ENCODE measurements around the gene CRTC3.

CRTC3 gene

DNA sequence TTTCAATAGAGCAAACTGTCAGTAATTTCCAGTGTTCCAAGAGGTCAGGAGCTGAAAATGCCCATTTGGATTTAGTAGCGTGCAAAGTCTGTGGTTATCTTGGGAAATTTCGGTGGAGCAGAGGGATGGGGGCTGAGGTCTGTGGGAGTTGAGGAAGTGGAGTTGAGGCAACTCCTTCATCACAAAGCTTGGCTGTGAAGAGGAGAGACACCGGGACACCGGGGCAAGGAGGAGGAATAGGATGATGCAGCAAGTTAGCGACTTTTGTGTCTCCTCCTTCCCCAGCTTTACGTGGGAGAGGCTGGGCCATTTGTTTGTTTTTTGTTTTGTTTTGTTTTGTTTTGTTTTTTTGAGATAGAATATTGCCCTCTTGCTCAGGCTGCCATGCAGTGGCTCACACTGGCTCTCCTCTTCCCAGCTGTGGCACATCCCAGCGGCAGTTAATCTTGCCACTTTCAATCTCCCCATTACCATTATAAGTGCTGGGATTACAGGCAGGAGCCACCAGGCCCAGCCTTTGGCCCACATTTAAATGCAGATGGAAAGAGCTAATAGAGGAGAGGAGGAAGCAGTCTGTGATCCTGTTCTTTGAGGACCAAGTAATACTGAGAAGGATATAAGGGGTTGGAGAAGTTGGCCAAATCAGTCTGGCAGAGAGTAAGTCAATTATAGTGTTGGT is 47.1 kb downstream of the CRTC3 start:
- TF ChIP-seq NFRKB (IDR thresholded peaks at IDR 0.05) (no peak), L3MBTL2 (conservative IDR thresholded peaks at IDR 0.05) (no peak), CTBP1 (IDR thresholded peaks at IDR 0.05; ENCODE audit: borderline replicate concordance) (no peak)
- POLR2A ChIA-PET: no interaction called here
- DNase-seq (ENCODE audit: extremely low spot score): no peak
- CTCF ChIA-PET: interaction anchor here (0.7 kb wide), 1 partner anchor 12 kb away, joined by 3 read pairs; no protein-coding TSS in a partner anchor

DNA sequence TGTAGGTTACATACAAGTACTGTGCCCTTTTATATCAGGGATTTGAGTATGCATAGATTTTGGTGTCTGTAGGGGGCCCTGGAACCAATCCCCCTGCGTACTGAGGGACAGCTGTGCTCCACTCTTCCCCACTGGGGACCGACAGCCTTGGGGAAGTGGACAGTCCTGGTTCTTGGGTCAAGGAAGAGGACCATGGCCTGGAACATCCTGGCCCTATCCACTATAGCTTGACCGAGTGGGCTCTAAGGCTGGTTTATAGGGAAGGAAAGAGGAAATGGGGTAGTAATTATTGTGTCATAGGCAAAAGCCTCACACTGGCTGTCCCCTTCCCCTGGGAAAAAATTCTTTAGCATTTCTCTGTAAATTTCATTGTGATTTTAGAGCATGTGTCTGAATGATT is 49.5 kb downstream of the CRTC3 start:
- DNase-seq (ENCODE audit: extremely low spot score): no peak
- no peak for TF ChIP-seq ARNT (IDR thresholded peaks at IDR 0.05)
- no peak for TF ChIP-seq TARDBP (IDR thresholded peaks at IDR 0.05)
- no peak for TF ChIP-seq CTBP1 (IDR thresholded peaks at IDR 0.05; ENCODE audit: borderline replicate concordance)
- TF ChIP-seq FOXA1 (IDR thresholded peaks at IDR 0.05): no peak
- no peak for TF ChIP-seq ZNF384 (IDR thresholded peaks at IDR 0.05)
- no peak for TF ChIP-seq FOXM1 (IDR thresholded peaks at IDR 0.05; ENCODE audit: borderline replicate concordance)
- no peak for TF ChIP-seq SP1 (IDR thresholded peaks at IDR 0.05)
- TF ChIP-seq L3MBTL2 (conservative IDR thresholded peaks at IDR 0.05): no peak
- no peak for TF ChIP-seq LEF1 (IDR thresholded peaks at IDR 0.05; ENCODE audit: borderline replicate concordance)
- TF ChIP-seq ELF4 (IDR thresholded peaks at IDR 0.05): no peak
- TF ChIP-seq, protein P1, sequence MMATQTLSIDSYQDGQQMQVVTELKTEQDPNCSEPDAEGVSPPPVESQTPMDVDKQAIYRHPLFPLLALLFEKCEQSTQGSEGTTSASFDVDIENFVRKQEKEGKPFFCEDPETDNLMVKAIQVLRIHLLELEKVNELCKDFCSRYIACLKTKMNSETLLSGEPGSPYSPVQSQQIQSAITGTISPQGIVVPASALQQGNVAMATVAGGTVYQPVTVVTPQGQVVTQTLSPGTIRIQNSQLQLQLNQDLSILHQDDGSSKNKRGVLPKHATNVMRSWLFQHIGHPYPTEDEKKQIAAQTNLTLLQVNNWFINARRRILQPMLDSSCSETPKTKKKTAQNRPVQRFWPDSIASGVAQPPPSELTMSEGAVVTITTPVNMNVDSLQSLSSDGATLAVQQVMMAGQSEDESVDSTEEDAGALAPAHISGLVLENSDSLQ (IDR thresholded peaks at IDR 0.05): no peak
- ChIA-PET CTCF (no interaction called here), POLR2A (no interaction called here)

DNA sequence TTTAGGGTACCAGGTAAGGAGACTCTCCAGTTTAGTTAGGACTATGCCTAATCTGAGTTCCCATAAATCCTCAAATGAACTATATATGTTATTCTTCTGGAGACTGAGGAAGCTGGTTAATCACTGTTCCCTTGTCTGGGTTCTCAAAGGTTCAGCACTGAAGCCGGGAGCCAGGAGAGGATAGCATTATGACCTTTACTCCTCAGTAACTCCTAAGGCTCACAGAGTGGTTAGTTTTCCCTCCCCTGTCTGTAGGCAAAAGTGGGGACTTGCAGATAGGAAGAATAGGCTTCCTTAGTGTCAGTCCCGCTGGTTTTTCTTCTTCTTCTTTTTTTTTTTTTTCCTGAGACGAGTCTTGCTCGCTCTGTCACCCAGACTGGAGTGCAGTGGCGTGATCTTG is 50.4 kb downstream of the CRTC3 start:
- POLR2A ChIA-PET: no interaction called here
- TF ChIP-seq ZNF384 (IDR thresholded peaks at IDR 0.05) (no peak), NFRKB (IDR thresholded peaks at IDR 0.05) (no peak), FOXK2 (IDR thresholded peaks at IDR 0.05) (no peak), ELF4 (IDR thresholded peaks at IDR 0.05) (no peak), SUZ12 (IDR thresholded peaks at IDR 0.05) (no peak), ARNT (IDR thresholded peaks at IDR 0.05) (no peak), SP1 (IDR thresholded peaks at IDR 0.05) (no peak), BHLHE40 (IDR thresholded peaks at IDR 0.05; ENCODE audit: borderline replicate concordance) (no peak), TARDBP (IDR thresholded peaks at IDR 0.05) (no peak), L3MBTL2 (conservative IDR thresholded peaks at IDR 0.05) (no peak), FOXA1 (IDR thresholded peaks at IDR 0.05) (no peak), HDGF (IDR thresholded peaks at IDR 0.05; ENCODE audit: borderline replicate concordance) (no peak), LEF1 (IDR thresholded peaks at IDR 0.05; ENCODE audit: borderline replicate concordance) (no peak)
- TF ChIP-seq, protein P1 (IDR thresholded peaks at IDR 0.05): no peak
- CTCF ChIA-PET: no interaction called here
- DNase-seq (ENCODE audit: extremely low spot score): no peak

DNA sequence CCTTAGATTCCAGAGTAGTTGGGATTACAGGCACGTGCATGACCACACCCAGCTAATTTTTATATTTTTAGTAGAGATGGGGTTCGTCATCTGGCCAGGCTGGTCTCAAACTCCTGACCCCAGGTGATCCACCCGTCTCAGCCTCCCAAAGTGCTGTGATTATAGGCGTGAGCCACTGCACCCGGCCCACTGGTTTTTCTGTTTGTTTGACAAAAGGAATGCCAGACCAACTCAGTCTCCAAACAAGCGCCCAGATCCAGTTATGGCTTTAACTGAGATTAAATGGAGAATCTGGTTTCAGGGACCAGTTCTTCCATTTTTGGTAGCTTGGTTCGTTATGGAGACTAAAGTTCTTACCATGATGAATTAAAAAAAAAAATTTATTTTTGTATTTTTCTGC is 50.8 kb downstream of the CRTC3 start:
- CTCF ChIA-PET: no interaction called here
- TF ChIP-seq SUZ12 (IDR thresholded peaks at IDR 0.05): no peak
- POLR2A ChIA-PET: no interaction called here
- DNase-seq (ENCODE audit: extremely low spot score): no peak

DNA sequence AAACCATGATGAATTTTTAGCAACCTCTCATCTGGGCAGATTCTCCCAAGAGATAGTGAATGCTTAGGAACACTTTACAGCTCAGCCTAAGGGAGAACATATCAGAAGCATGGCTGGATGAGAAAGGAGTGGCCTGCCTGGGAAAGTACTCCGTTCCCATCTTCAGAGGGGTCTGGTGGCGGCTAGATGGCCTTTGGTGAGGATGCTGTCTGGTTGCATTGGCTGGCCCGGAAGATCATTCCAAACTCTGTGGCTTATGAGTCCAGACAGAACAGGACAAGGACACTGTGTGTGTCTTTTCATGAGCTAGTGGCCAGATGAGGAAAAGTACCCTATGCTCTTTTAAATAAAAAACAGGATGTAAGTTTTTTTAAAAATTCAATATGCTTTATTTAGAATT is 51.2 kb downstream of the CRTC3 start:
- ChIA-PET POLR2A (no interaction called here), CTCF (no interaction called here)
- no peak for DNase-seq (ENCODE audit: extremely low spot score)
- TF ChIP-seq ELF4 (IDR thresholded peaks at IDR 0.05) (no peak), L3MBTL2 (conservative IDR thresholded peaks at IDR 0.05) (no peak), BHLHE40 (IDR thresholded peaks at IDR 0.05; ENCODE audit: borderline replicate concordance) (no peak), SP1 (IDR thresholded peaks at IDR 0.05) (no peak), FOXA1 (IDR thresholded peaks at IDR 0.05) (no peak), NFRKB (IDR thresholded peaks at IDR 0.05) (no peak), SUZ12 (IDR thresholded peaks at IDR 0.05) (no peak)

DNA sequence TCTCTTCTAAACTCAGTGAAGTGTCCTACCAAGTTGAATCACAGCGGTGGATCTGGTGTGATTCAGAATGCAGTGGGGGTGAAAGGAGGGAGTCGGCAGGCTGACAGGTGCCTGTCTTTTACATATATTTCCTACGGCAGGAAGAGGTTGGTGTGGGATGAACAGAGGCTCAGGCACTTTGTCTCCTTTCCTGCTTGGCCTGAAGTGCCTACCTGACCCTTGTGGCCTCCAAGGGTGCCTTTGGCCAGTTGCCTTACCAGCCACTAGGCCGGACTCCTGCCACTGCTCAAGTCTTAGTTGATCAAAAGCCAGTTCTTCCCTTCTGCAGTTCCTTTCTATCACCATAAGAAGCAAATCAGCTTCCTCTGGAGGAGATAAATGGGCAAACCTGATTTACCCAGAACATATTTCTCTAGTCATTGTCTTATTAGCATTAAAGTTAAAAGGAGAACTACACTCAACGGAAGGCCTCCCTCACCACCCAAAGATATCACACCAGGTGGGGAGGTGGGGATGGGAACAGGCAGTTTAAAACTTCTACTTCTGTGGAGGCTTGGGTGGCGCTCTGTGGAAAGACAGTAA is 52.1 kb downstream of the CRTC3 start:
- TF ChIP-seq BHLHE40 (IDR thresholded peaks at IDR 0.05; ENCODE audit: borderline replicate concordance) (no peak), LEF1 (IDR thresholded peaks at IDR 0.05; ENCODE audit: borderline replicate concordance) (no peak), TARDBP (IDR thresholded peaks at IDR 0.05) (no peak), ZNF384 (IDR thresholded peaks at IDR 0.05) (no peak), HDGF (IDR thresholded peaks at IDR 0.05; ENCODE audit: borderline replicate concordance) (no peak), SP1 (IDR thresholded peaks at IDR 0.05) (no peak), L3MBTL2 (conservative IDR thresholded peaks at IDR 0.05) (no peak), ELF4 (IDR thresholded peaks at IDR 0.05) (no peak), FOXK2 (IDR thresholded peaks at IDR 0.05) (no peak), CTBP1 (IDR thresholded peaks at IDR 0.05; ENCODE audit: borderline replicate concordance) (no peak), NFRKB (IDR thresholded peaks at IDR 0.05) (no peak), ARNT (IDR thresholded peaks at IDR 0.05) (no peak), FOXM1 (IDR thresholded peaks at IDR 0.05; ENCODE audit: borderline replicate concordance) (no peak), FOXA1 (IDR thresholded peaks at IDR 0.05) (no peak), SUZ12 (IDR thresholded peaks at IDR 0.05) (no peak)
- TF ChIP-seq, protein P1 (IDR thresholded peaks at IDR 0.05): no peak
- ChIA-PET CTCF (interaction anchor here (0.7 kb wide), 1 partner anchor 288 kb away, joined by 5 read pairs; no protein-coding TSS in a partner anchor), POLR2A (interaction anchor here (0.9 kb wide), 1 partner anchor 135 kb away, joined by 3 read pairs; the partner anchor contains the start of gene BLM)
- no peak for DNase-seq (ENCODE audit: extremely low spot score)
